Stomach (tissue), 19 donors: Measurements from ENCODE around the gene PRELID1. TPM values are rescaled to one million over a fixed set of nuclear protein-coding genes. Genes with fewer than 3 reads are reported as not detected.
"Not testable (repeated sequence)": the region's sequence is repeated elsewhere in the genome, so short reads cannot be mapped to it uniquely, and the experiment has no call there.

ENCODE experiments used
- DNase-seq, 2 donors: peaks; one replicate each; pipeline versions ENCODE4 v3.0.0 to v3.0.0-alpha.2; 2013 to 2019
- H3K27ac ChIP-seq, 5 donors: fragments of 200-600 bp in 4 of 5; sonication (generic) in 4 of 5; one replicate each; pipeline ENCODE4 v1.5.1; 2013 to 2019; ENCODE audit warnings: mild to moderate bottlenecking in 1 of 5, moderate library complexity in 1 of 5
- H3K27me3 ChIP-seq, 3 donors: fragments of 200-600 bp; sonication (generic); one replicate each; pipeline ENCODE4 v1.5.1; 2017 to 2019; ENCODE audit warnings: mixed run types in 1 of 3
- H3K36me3 ChIP-seq, 4 donors: fragments of 200-600 bp; sonication (generic); 1 replicate in 3 of 4; 2 replicates in 1 of 4; pipeline ENCODE4 v1.5.1; 2016 to 2019
- H3K4me1 ChIP-seq, 4 donors: fragments of 200-600 bp; sonication (generic); one replicate each; pipeline ENCODE4 v1.5.1; 2016 to 2019
- H3K4me3 ChIP-seq, 4 donors: fragments of 200-600 bp; sonication (generic) in 3 of 4; one replicate each; pipeline ENCODE4 v1.5.1; 2016 to 2019; ENCODE audit warnings: mild to moderate bottlenecking in 1 of 4
- H3K9me3 ChIP-seq, 4 donors: fragments of 200-600 bp; sonication (generic); one replicate each; pipeline ENCODE4 v1.5.1; 2016 to 2019
- EP300 ChIP-seq: sonication (generic); formaldehyde crosslinking; IDR thresholded peaks from one replicate; pipeline ENCODE4 v1.6.1; 2017; ENCODE audit warnings: antibody characterized with exemption
- POLR2A ChIP-seq, 4 donors: fragments of 450-650 bp; IDR thresholded peaks; one replicate each; pipeline ENCODE4 v1.6.1; 2016; ENCODE audit warnings: antibody characterized with exemption in 4 of 4, control low read depth in 2 of 4, mild to moderate bottlenecking in 1 of 4, moderate library complexity in 1 of 4
- POLR2AphosphoS5 ChIP-seq, 3 donors: sonication (generic); formaldehyde crosslinking; IDR thresholded peaks; one replicate each; pipeline ENCODE4 v1.6.1; 2016; ENCODE audit warnings: antibody characterized with exemption in 3 of 3
- WGBS, 5 donors: extraction: QIAGEN DNeasy Blood & Tissue Kit in 3 of 5; methylation state at CpG; one replicate each; pipeline versions ENCODE4 v1.1.5 to v1.1.7; 2013 to 2018; 5-methylcytosine and 5-hydroxymethylcytosine counted together
- intact Hi-C: fragments of 100-400 bp; cut with DNase I; formaldehyde crosslinking; loops from one replicate; pipeline ENCODE4 v1.15.1; 2023; ENCODE audit warnings: low total_unique reads
- long read RNA-seq, 10 donors: transcript quantifications; one replicate each; lab custom pipeline, GENCODE V29; 2026
- polyA plus RNA-seq, 3 donors: library from polyadenylated mRNA; stranded (reverse); fragments of 200-250 nt; gene quantifications; one replicate each; pipeline ENCODE4 v1.2.3, GENCODE V29; 2013
- total RNA-seq, 5 donors: library from RNA; depleted of rRNA; stranded (reverse); fragments of >200 nt; gene quantifications; one replicate each; pipeline versions ENCODE4 v1.1.0 to v1.2.3, GENCODE V29; 2014 to 2016
- TF ChIP-seq, protein P1 (sequence below), 7 experiments: fragments of 450-650 bp in 4 of 7; fragments of 200-600 bp in 3 of 7; sonication (generic) in 3 of 7; IDR thresholded peaks; one replicate each; pipeline ENCODE4 v1.5.1; 2016 to 2019; ENCODE audit warnings: antibody characterized with exemption in 7 of 7, control low read depth in 2 of 7, mild to moderate bottlenecking in 1 of 7
- donor health status: healthy with polysubstance abuse.
- donor health status: Bipolar disorder and iron deficiency.
- donor health status: healthy.

PRELID1 gene, protein sequence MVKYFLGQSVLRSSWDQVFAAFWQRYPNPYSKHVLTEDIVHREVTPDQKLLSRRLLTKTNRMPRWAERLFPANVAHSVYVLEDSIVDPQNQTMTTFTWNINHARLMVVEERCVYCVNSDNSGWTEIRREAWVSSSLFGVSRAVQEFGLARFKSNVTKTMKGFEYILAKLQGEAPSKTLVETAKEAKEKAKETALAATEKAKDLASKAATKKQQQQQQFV
- total RNA-seq (100 to 1,000 TPM in 3 of 5 donors, 10 to 100 TPM in 2; 82.4 to 201 (median 127) TPM), polyA plus RNA-seq (100 to 1,000 TPM; 140 to 177 (median 171) TPM)
- long read RNA-seq, donor 1, transcript PRELID1-201 (5 exons, 1,261 nt), result major isoform, 43 of 59 reads
- long read RNA-seq, donor 1, partial matches to known transcripts, result 15 of 59 reads
- long read RNA-seq, donor 1, other reads (novel, unspliced or antisense), result 0 of 59 reads
- long read RNA-seq, donor 2, transcript PRELID1-201 (5 exons, 1,261 nt), result major isoform, 63 of 80 reads
- long read RNA-seq, donor 2, partial matches to known transcripts, result 14 of 80 reads
- long read RNA-seq, donor 2, other reads (novel, unspliced or antisense), result 0 of 80 reads
- long read RNA-seq, donor 3, transcript PRELID1-201 (5 exons, 1,261 nt), result major isoform, 36 of 52 reads
- long read RNA-seq, donor 3, partial matches to known transcripts, result 16 of 52 reads
- long read RNA-seq, donor 3, other reads (novel, unspliced or antisense), result 0 of 52 reads
- long read RNA-seq, donor 4, transcript PRELID1-201 (5 exons, 1,261 nt), result major isoform, 5 of 5 reads
- long read RNA-seq, donor 4, partial matches to known transcripts, result 0 of 5 reads
- long read RNA-seq, donor 4, other reads (novel, unspliced or antisense), result 0 of 5 reads
- long read RNA-seq, donor 5, transcript PRELID1-201 (5 exons, 1,261 nt), result major isoform, 67 of 89 reads
- long read RNA-seq, donor 5, partial matches to known transcripts, result 20 of 89 reads
- long read RNA-seq, donor 5, other reads (novel, unspliced or antisense), result 0 of 89 reads
- long read RNA-seq, donor 6, transcript PRELID1-201 (5 exons, 1,261 nt), result major isoform, 140 of 195 reads
- long read RNA-seq, donor 6, partial matches to known transcripts, result 50 of 195 reads
- long read RNA-seq, donor 6, other reads (novel, unspliced or antisense), result 0 of 195 reads
- long read RNA-seq, donor 7, transcript PRELID1-201 (5 exons, 1,261 nt), result major isoform, 90 of 106 reads
- long read RNA-seq, donor 7, partial matches to known transcripts, result 14 of 106 reads
- long read RNA-seq, donor 7, other reads (novel, unspliced or antisense), result 0 of 106 reads
- long read RNA-seq, donor 8, transcript PRELID1-201 (5 exons, 1,261 nt), result major isoform, 74 of 108 reads
- long read RNA-seq, donor 8, partial matches to known transcripts, result 32 of 108 reads
- long read RNA-seq, donor 8, other reads (novel, unspliced or antisense), result 0 of 108 reads
- long read RNA-seq, donor 9, transcript PRELID1-201 (5 exons, 1,261 nt), result major isoform, 58 of 79 reads
- long read RNA-seq, donor 9, partial matches to known transcripts, result 20 of 79 reads
- long read RNA-seq, donor 9, other reads (novel, unspliced or antisense), result 0 of 79 reads
- long read RNA-seq, donor 10, transcript PRELID1-201 (5 exons, 1,261 nt), result major isoform, 28 of 33 reads
- long read RNA-seq, donor 10, partial matches to known transcripts, result 5 of 33 reads
- long read RNA-seq, donor 10, other reads (novel, unspliced or antisense), result 0 of 33 reads

DNA sequence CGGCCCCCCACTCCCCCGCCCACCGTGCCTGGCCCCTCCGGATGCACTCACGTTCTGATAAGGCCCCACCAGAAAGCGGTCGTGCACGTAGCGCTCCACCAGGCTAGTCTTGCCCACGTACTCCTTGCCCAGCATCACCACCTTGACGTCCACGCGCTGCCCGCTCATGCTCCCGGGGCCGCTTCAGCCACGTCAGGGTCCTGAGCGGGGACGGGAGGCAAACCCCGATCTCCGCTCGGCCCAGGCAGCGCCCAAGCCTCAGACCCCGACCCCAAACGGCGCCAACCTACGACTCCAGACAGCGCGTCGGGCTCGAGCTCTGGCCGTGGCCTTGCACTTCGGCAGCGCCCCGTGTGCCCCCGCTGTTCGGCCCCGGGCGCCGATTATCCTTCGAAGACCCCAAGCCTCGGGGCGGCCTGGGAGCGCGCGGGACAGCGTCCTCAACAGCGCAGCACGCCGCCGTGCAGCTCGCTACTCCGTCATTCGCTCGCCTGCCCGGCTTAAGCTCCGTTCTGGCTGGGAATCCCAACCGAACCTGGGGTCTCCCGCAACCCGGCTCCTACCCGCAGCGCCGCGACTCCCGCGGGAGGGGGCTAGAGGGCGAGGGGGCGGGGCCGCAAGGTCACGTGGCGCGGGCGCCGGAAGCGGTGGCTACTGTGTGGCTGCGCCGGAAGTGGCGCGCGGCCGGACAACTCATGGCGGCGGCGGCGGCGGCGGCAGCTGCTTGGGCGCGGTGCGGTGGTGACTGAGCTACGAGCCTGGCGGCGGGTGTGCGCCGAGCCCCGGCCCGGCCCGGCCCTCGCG, at the start of gene PRELID1, which contains the start of gene RAB24:
Gene PRELID1 (plus strand): TSS at position 679 of the 804 bp plus-strand sequence. CDS start 187 bp downstream, outside the sequence.
Gene RAB24 (minus strand): TSS at position 599 of the 804 bp plus-strand sequence. CDS start 431 bp downstream, at position 168.
- H3K36me3 ChIP-seq, result peaks cover 23 to 51% (median 35%) of the 10 kb centered on the region in 4 donors
- TF ChIP-seq, protein P1, sequence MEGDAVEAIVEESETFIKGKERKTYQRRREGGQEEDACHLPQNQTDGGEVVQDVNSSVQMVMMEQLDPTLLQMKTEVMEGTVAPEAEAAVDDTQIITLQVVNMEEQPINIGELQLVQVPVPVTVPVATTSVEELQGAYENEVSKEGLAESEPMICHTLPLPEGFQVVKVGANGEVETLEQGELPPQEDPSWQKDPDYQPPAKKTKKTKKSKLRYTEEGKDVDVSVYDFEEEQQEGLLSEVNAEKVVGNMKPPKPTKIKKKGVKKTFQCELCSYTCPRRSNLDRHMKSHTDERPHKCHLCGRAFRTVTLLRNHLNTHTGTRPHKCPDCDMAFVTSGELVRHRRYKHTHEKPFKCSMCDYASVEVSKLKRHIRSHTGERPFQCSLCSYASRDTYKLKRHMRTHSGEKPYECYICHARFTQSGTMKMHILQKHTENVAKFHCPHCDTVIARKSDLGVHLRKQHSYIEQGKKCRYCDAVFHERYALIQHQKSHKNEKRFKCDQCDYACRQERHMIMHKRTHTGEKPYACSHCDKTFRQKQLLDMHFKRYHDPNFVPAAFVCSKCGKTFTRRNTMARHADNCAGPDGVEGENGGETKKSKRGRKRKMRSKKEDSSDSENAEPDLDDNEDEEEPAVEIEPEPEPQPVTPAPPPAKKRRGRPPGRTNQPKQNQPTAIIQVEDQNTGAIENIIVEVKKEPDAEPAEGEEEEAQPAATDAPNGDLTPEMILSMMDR (IDR thresholded peaks at IDR 0.05), result peak in 1 of 7 experiments; percentile 33
- TF ChIP-seq EP300 (no peak), POLR2A (IDR thresholded peaks at IDR 0.05) (peak in 1 of 4 donors; percentile 11), POLR2AphosphoS5 (IDR thresholded peaks at IDR 0.05) (peak; percentile 69 to 92 (median 78))
- 0 to 1% (median 0%) methylated on average over 13 to 100 of the region's 100 CpGs for WGBS, 5 donors

DNA sequence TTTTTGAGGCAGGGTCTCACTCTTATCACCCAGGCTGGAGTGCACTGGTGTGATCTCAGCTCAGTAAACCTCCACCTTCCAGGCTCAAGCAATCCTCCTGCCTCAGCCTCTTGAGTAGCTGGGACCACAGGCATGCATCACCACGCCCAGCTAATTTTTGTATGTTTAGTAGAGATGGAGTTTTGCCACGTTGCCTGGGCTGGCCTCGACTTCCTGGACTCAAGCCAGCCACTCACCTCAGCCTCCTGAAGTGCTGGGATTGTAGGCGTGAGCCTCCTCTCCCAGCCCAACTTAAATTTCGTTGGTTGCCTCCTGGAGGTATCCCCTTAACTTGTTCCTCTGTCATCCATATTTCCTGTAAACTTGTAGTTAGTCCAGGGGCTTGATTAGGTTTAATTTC, 47.3 kb upstream of the PRELID1 start:
- Histone ChIP-seq H3K4me1 (no peaks in the 10 kb centered on the region), H3K27ac (no peak overlapping the region), H3K36me3 (peaks cover 48 to 99% (median 97%) of the 10 kb centered on the region in 4 donors), H3K9me3 (no peaks in the 10 kb centered on the region), H3K4me3 (no peak overlapping the region), H3K27me3 (no peaks in the 10 kb centered on the region)
- TF ChIP-seq EP300, result no peak
- no peak for TF ChIP-seq POLR2AphosphoS5 (IDR thresholded peaks at IDR 0.05)
- TF ChIP-seq, protein P1 (IDR thresholded peaks at IDR 0.05), result no peak
- no peak for TF ChIP-seq POLR2A (IDR thresholded peaks at IDR 0.05)
- WGBS, 5 donors, result 26 to 46% (median 35%) methylated on average over 5 of the region's 5 CpGs
- DNase-seq, result peak; percentile 29 to 58
- intact Hi-C loops, result no loop called here

More for the DNA sequence above, at the start of gene PRELID1, which contains the start of gene RAB24:
- H3K27ac ChIP-seq, result peak within 1 kb of the TSS; percentile 86 to 92 (median 88)
- peak within 1 kb of the TSS; percentile 73 to 95 (median 86) for H3K4me3 ChIP-seq
- H3K27me3 ChIP-seq, result no peaks in the 10 kb centered on the region
- peak; percentile 92 to 97 for DNase-seq
- no peaks in the 10 kb centered on the region for H3K9me3 ChIP-seq
- H3K4me1 ChIP-seq, result peaks cover 54 to 80% (median 64%) of the 10 kb centered on the region in 4 donors
- intact Hi-C loops, result no loop called here

DNA sequence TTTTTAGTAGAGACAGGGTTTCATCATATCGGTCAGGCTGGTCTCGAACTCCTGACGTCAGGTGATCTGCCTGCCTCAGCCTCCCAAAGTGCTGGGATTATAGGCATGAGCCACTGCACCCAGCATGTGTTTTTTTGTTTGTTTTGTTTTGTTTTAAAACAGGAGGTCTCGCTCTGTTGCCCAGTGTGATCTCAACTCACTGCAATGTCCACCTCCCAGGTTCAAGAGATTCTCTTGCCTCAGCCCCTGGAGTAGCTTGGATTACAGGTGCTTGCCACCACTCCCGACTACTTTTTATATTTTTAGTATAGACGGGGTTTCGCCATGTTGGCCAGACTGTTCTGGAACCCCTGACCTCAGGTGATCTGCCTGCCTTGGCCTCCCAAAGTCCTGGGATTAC, 44.9 kb upstream of the PRELID1 start:
- H3K4me3 ChIP-seq, H3K4me1 ChIP-seq, H3K27ac ChIP-seq, DNase-seq, H3K9me3 ChIP-seq, H3K27me3 ChIP-seq, intact Hi-C loops: not testable (repeated sequence)
- H3K36me3 ChIP-seq, result peaks cover 38 to 99% (median 96%) of the 10 kb centered on the region in 4 donors
- WGBS, 5 donors, result 91 to 97% (median 95%) methylated on average over 7 of the region's 7 CpGs
